HEK293 (cell line): ENCODE results near the gene INPP5A.

ENCODE experiments used
- CTCF ChIA-PET: fragments of 350-600 bp; formaldehyde crosslinking; extraction: SDS; loops from one replicate; lab custom pipeline; 2021; ENCODE audit warnings: antibody characterized with exemption; lab: Yijun Ruan, JAX
- POLR2A ChIA-PET: fragments of 300-600 bp; formaldehyde crosslinking; extraction: SDS; loops from one replicate; lab custom pipeline; 2020; ENCODE audit warnings: antibody characterized with exemption, inconsistent platforms; lab: Yijun Ruan, JAX
- H3K27ac ChIP-seq: fragments of 200-500 bp; sonication (Bioruptor generic); 2 replicates; pipeline ENCODE4 v1.5.1; 2014; ENCODE audit warnings: low read depth, low read length, control low read depth, inconsistent platforms; ENCODE audit errors: extremely low read depth
- H3K36me3 ChIP-seq, 2 experiments: fragments of 200-500 bp in 1 of 2; sonication (Bioruptor generic) in 1 of 2; 1 replicate in 1 of 2; 2 replicates in 1 of 2; pipeline ENCODE4 v1.5.1; 2014 to 2017; ENCODE audit warnings: inconsistent platforms in 2 of 2, low read length in 2 of 2; ENCODE audit not compliant: control insufficient read depth in 2 of 2, insufficient read depth in 1 of 2
- H3K4me1 ChIP-seq: fragments of 200-500 bp; sonication (Bioruptor generic); 2 replicates; pipeline ENCODE4 v1.5.1; 2014; ENCODE audit warnings: mild to moderate bottlenecking, low read length, inconsistent platforms; ENCODE audit not compliant: control insufficient read depth, insufficient read depth
- H3K4me3 ChIP-seq: 2 replicates; pipeline ENCODE4 v1.5.1; 2011; ENCODE audit warnings: low read depth, mild to moderate bottlenecking, control low read depth, low read length, moderate library complexity
- H3K9me3 ChIP-seq: fragments of 200-500 bp; sonication (Bioruptor generic); 2 replicates; pipeline ENCODE4 v1.5.1; 2014; ENCODE audit warnings: low read depth, low read length, inconsistent platforms; ENCODE audit not compliant: control insufficient read depth, insufficient read depth
- FEZF1 ChIP-seq: fragments of 450-650 bp; formaldehyde crosslinking; IDR thresholded peaks from 2 replicates; pipeline ENCODE4 v1.5.1; 2016; ENCODE audit warnings: missing biosample characterization, missing genetic modification characterization
- GLIS2 ChIP-seq: fragments of 450-650 bp; formaldehyde crosslinking; IDR thresholded peaks from 2 replicates; pipeline ENCODE4 v1.5.1; 2016; ENCODE audit warnings: missing biosample characterization, missing genetic modification characterization
- KLF7 ChIP-seq: fragments of 450-650 bp; formaldehyde crosslinking; IDR thresholded peaks from 2 replicates; pipeline ENCODE4 v1.5.1; 2016; ENCODE audit warnings: missing biosample characterization, missing genetic modification characterization, borderline replicate concordance
- KLF9 ChIP-seq: fragments of 450-650 bp; formaldehyde crosslinking; IDR thresholded peaks from 2 replicates; pipeline ENCODE4 v1.5.1; 2016; ENCODE audit warnings: missing biosample characterization, missing genetic modification characterization, low read depth
- PBX3 ChIP-seq: sonication (generic); formaldehyde crosslinking; IDR thresholded peaks from 2 replicates; pipeline ENCODE4 v1.8.1; 2022; ENCODE audit warnings: mild to moderate bottlenecking, moderate library complexity, missing genetic modification reagents
- SETDB1 ChIP-seq: IDR thresholded peaks from one replicate; pipeline ENCODE4 v1.6.1; 2017; ENCODE audit warnings: mild to moderate bottlenecking, low read length, moderate library complexity, mixed read lengths; ENCODE audit not compliant: insufficient read length
- TCF7L2 ChIP-seq: IDR thresholded peaks from 2 replicates; pipeline ENCODE4 v1.6.1; 2011; ENCODE audit warnings: low read depth, mild to moderate bottlenecking, inconsistent platforms, low read length, moderate library complexity, borderline replicate concordance
- TRIM28 ChIP-seq: IDR thresholded peaks from 2 replicates; pipeline ENCODE4 v1.6.1; 2011; ENCODE audit warnings: low read length, control low read depth, borderline replicate concordance
- YY2 ChIP-seq: fragments of 450-650 bp; formaldehyde crosslinking; IDR thresholded peaks from 2 replicates; pipeline ENCODE4 v1.5.1; 2016; ENCODE audit warnings: missing biosample characterization, missing genetic modification characterization
- ZBTB17 ChIP-seq: fragments of 450-650 bp; formaldehyde crosslinking; IDR thresholded peaks from 2 replicates; pipeline ENCODE4 v1.5.1; 2016; ENCODE audit warnings: missing biosample characterization, missing genetic modification characterization
- ZIC2 ChIP-seq: fragments of 450-650 bp; formaldehyde crosslinking; IDR thresholded peaks from 2 replicates; pipeline ENCODE4 v1.5.1; 2016; ENCODE audit warnings: missing biosample characterization, missing genetic modification characterization
- ZNF169 ChIP-seq: fragments of 450-650 bp; formaldehyde crosslinking; IDR thresholded peaks from 2 replicates; pipeline ENCODE4 v1.5.1; 2016; ENCODE audit warnings: missing biosample characterization, missing genetic modification characterization
- ZNF311 ChIP-seq: fragments of 450-650 bp; formaldehyde crosslinking; IDR thresholded peaks from 2 replicates; pipeline ENCODE4 v1.5.1; 2017; ENCODE audit warnings: missing biosample characterization, missing genetic modification characterization, borderline replicate concordance
- ZNF341 ChIP-seq: fragments of 450-650 bp; formaldehyde crosslinking; IDR thresholded peaks from 2 replicates; pipeline ENCODE4; 2016; ENCODE audit warnings: low read depth, missing biosample characterization, missing genetic modification characterization
- ZNF521 ChIP-seq: fragments of 450-650 bp; formaldehyde crosslinking; IDR thresholded peaks from 2 replicates; pipeline ENCODE4 v1.5.1; 2017; ENCODE audit warnings: missing biosample characterization, mild to moderate bottlenecking, missing genetic modification characterization
- ZNF530 ChIP-seq: fragments of 450-650 bp; formaldehyde crosslinking; IDR thresholded peaks from 2 replicates; pipeline ENCODE4 v1.5.1; 2016; ENCODE audit warnings: low read depth, missing biosample characterization, missing genetic modification characterization
- ZNF544 ChIP-seq: fragments of 450-650 bp; formaldehyde crosslinking; IDR thresholded peaks from 2 replicates; pipeline ENCODE4 v1.5.0; 2017; ENCODE audit warnings: missing biosample characterization, missing genetic modification characterization
- ZNF600 ChIP-seq: fragments of 450-650 bp; formaldehyde crosslinking; IDR thresholded peaks from 2 replicates; pipeline ENCODE4 v1.5.1; 2016; ENCODE audit warnings: missing biosample characterization, missing genetic modification characterization
- ZXDB ChIP-seq: fragments of 450-650 bp; formaldehyde crosslinking; IDR thresholded peaks from 2 replicates; pipeline ENCODE4 v1.5.1; 2016; ENCODE audit warnings: missing biosample characterization, missing genetic modification characterization
- TF ChIP-seq, protein P1 (sequence below): fragments of 450-650 bp; formaldehyde crosslinking; IDR thresholded peaks from 2 replicates; pipeline ENCODE4 v1.5.1; 2017; ENCODE audit warnings: missing biosample characterization, mild to moderate bottlenecking, missing genetic modification characterization, moderate library complexity
- TF ChIP-seq, protein P2 (sequence below): fragments of 450-650 bp; formaldehyde crosslinking; IDR thresholded peaks from 2 replicates; pipeline ENCODE4; 2016; ENCODE audit warnings: missing biosample characterization, missing genetic modification characterization
- TF ChIP-seq, protein P3 (sequence below): fragments of 450-650 bp; formaldehyde crosslinking; IDR thresholded peaks from 2 replicates; pipeline ENCODE4 v1.5.1; 2017; ENCODE audit warnings: missing biosample characterization, missing genetic modification characterization

Gene INPP5A

GRCh38 chr10:132666705-132667341, 129.2 kb downstream of the INPP5A start (continued):
- TF ChIP-seq ZNF311 (tag by site-specific recombination): no peak
- TF ChIP-seq YY2 (tag by site-specific recombination): no peak

DNA sequence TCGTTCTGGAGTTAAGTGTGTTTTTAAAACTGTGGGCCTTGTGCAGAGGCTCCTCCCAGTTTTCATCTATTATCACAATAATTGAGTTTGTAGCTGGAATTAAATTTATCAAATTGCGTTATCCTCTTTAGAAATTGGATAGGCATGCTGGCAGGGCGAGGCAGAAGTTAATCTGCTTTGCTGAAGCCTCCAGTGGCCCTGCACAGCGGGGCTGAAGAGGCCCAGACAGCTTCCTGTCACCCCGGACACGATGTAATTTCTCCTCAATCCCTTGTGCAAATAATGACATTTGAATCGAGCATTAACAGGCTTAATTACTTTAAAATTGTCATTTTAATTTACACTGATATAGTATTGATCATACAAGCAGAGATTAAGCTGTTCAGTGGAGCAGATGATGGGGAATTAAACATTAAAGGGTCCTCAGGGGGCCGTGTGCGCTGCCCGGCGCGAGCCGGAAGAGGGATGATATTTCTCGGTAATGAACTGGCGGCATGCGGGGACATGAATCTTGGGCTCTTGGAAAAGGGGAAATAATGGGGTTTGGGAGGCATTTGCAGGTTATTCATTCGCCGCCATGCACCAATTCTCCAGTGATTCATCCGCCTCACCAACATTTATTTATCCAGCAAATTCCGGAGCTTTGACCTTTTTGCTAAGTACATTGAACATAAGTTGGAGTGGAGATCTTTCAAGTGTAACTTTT, 129.9 kb downstream of the INPP5A start:
- Histone ChIP-seq H3K27ac (no peak overlapping the region), H3K4me1 (no peaks in the 10 kb centered on the region; the same call in 1 of the 2 replicates), H3K9me3 (no peaks in the 10 kb centered on the region), H3K36me3 (no peaks in the 10 kb centered on the region), H3K4me3 (no peak overlapping the region)
- TF ChIP-seq TCF7L2: peak; percentile 92
- peak; percentile 25 for TF ChIP-seq ZIC2 (tag by site-specific recombination)
- TF ChIP-seq ZNF544 (tag by site-specific recombination): no peak
- peak; percentile 56; the same call in 1 of the 2 replicates for TF ChIP-seq TRIM28
- ChIA-PET CTCF (interaction anchor here (0.8 to 5.0 kb wide), 2 partner anchors 13 to 209 kb away, joined by 3 to 24 read pairs; no protein-coding TSS in a partner anchor), POLR2A (no interaction called here)

- TF ChIP-seq ZNF521 (tag by site-specific recombination) (no peak), PBX3 (CRISPR knock-in tag) (no peak), FEZF1 (tag by site-specific recombination) (no peak), ZBTB17 (no peak)
- TF ChIP-seq, protein P1, sequence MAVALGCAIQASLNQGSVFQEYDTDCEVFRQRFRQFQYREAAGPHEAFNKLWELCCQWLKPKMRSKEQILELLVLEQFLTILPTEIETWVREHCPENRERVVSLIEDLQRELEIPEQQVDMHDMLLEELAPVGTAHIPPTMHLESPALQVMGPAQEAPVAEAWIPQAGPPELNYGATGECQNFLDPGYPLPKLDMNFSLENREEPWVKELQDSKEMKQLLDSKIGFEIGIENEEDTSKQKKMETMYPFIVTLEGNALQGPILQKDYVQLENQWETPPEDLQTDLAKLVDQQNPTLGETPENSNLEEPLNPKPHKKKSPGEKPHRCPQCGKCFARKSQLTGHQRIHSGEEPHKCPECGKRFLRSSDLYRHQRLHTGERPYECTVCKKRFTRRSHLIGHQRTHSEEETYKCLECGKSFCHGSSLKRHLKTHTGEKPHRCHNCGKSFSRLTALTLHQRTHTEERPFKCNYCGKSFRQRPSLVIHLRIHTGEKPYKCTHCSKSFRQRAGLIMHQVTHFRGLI (tag by site-specific recombination): no peak
- POLR2A ChIA-PET: no interaction called here
- no peaks in the 10 kb centered on the region; the same call in 1 of the 2 replicates for H3K4me1 ChIP-seq
- H3K27ac ChIP-seq: no peak overlapping the region
- no peaks in the 10 kb centered on the region for H3K9me3 ChIP-seq
- CTCF ChIA-PET: interaction anchor here (5.0 kb wide), 1 partner anchor 14 kb away, joined by 24 read pairs; no protein-coding TSS in a partner anchor
- no peaks in the 10 kb centered on the region for H3K36me3 ChIP-seq
- H3K4me3 ChIP-seq: no peak overlapping the region
Observed at GRCh38 chr10:132668048-132668394, 130.4 kb downstream of the INPP5A start.

DNA sequence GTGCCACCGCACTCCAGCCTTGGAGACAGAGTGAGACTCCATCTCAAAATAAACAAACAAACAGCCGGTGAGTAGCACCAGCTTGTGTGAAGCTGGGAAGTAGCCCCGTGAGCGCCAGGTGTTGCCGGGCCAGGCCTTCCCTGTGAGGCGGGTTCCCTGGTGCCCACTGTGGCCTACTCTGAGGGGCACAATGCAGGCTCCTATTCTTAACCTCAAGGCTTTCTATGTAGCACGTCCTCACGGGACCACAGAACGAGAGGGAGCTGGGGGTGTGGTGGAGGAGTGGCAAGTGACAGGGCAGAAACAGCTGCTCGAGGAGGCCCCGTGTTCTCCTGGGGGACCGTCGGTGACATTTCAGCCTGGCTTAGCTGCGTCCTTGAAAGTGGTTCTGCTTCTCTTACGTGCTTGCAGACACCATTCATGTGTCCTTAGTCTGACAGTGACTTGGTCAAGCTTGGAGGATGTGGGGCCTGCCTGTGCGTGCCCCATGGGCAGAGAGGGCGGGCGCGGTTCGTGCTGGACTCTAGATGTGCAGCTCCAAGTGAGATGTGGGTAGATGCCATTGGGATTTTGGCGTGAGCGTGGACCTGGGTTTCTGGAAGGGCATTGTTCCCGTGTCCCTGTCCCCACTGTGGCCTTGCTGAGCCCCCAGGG, 131.7 kb downstream of the INPP5A start:
- Histone ChIP-seq H3K9me3 (no peaks in the 10 kb centered on the region), H3K27ac (no peak overlapping the region), H3K4me1 (no peaks in the 10 kb centered on the region; the same call in 1 of the 2 replicates), H3K36me3 (no peaks in the 10 kb centered on the region), H3K4me3 (no peak overlapping the region)
- POLR2A ChIA-PET: no interaction called here
- CTCF ChIA-PET: interaction anchor here (5.0 kb wide), 1 partner anchor 15 kb away, joined by 24 read pairs; no protein-coding TSS in a partner anchor
- TF ChIP-seq, protein P2, sequence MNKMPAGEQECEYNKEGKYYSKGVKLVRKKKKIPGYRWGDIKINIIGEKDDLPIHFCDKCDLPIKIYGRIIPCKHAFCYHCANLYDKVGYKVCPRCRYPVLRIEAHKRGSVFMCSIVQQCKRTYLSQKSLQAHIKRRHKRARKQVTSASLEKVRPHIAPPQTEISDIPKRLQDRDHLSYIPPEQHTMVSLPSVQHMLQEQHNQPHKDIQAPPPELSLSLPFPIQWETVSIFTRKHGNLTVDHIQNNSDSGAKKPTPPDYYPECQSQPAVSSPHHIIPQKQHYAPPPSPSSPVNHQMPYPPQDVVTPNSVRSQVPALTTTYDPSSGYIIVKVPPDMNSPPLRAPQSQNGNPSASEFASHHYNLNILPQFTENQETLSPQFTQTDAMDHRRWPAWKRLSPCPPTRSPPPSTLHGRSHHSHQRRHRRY (tag by site-specific recombination): no peak
- no peak for TF ChIP-seq GLIS2 (tag by site-specific recombination)
- no peak for TF ChIP-seq ZBTB17
- TF ChIP-seq ZXDB (tag by site-specific recombination): no peak
- no peak for TF ChIP-seq ZNF341 (tag by site-specific recombination)
- TF ChIP-seq ZNF600 (tag by site-specific recombination): no peak
- no peak for TF ChIP-seq ZNF530 (tag by site-specific recombination)
- no peak for TF ChIP-seq KLF7 (tag by site-specific recombination)
- TF ChIP-seq SETDB1: no peak
- no peak for TF ChIP-seq ZNF169 (tag by site-specific recombination)
- no peak for TF ChIP-seq KLF9 (tag by site-specific recombination)
- TF ChIP-seq, protein P3, sequence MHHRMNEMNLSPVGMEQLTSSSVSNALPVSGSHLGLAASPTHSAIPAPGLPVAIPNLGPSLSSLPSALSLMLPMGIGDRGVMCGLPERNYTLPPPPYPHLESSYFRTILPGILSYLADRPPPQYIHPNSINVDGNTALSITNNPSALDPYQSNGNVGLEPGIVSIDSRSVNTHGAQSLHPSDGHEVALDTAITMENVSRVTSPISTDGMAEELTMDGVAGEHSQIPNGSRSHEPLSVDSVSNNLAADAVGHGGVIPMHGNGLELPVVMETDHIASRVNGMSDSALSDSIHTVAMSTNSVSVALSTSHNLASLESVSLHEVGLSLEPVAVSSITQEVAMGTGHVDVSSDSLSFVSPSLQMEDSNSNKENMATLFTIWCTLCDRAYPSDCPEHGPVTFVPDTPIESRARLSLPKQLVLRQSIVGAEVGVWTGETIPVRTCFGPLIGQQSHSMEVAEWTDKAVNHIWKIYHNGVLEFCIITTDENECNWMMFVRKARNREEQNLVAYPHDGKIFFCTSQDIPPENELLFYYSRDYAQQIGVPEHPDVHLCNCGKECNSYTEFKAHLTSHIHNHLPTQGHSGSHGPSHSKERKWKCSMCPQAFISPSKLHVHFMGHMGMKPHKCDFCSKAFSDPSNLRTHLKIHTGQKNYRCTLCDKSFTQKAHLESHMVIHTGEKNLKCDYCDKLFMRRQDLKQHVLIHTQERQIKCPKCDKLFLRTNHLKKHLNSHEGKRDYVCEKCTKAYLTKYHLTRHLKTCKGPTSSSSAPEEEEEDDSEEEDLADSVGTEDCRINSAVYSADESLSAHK (tag by site-specific recombination): no peak
